HG02943 (cell line): Measurements from ENCODE around the gene RTP2.

ENCODE experiments used
- ATAC-seq: cut with Tn5 transposase; IDR thresholded peaks from one replicate; pipeline ENCODE4 v1.9.1; 2021; ENCODE audit warnings: mild to moderate bottlenecking, low read depth, moderate library complexity; ENCODE audit not compliant: unreplicated experiment

Gene RTP2

GRCh38 chr3:187678726-187679268, 23.6 kb downstream of the RTP2 start:
- ATAC-seq: no peak

GRCh38 chr3:187677604-187678003, 24.8 kb downstream of the RTP2 start:
- ATAC-seq: no peak

- no peak for ATAC-seq
Observed at GRCh38 chr3:187673012-187673411, 29.3 kb downstream of the RTP2 start.

GRCh38 chr3:187669675-187670504, 32.5 kb downstream of the RTP2 start, which contains the start of gene SST:
SST (minus strand) TSS chr3:187670394; CDS start chr3:187670291, 103 bp downstream.
- no peak for ATAC-seq

GRCh38 chr3:187667526-187667925, 34.8 kb downstream of the RTP2 start:
- no peak for ATAC-seq

GRCh38 chr3:187665764-187666402, 36.5 kb downstream of the RTP2 start:
- no peak for ATAC-seq

- no peak for ATAC-seq
Observed at GRCh38 chr3:187665010-187665409, 37.3 kb downstream of the RTP2 start.

GRCh38 chr3:187662848-187663409, 39.4 kb downstream of the RTP2 start:
- no peak for ATAC-seq

- no peak for ATAC-seq
Observed at GRCh38 chr3:187661267-187661666, 41.1 kb downstream of the RTP2 start.

- ATAC-seq: no peak
Observed at GRCh38 chr3:187651282-187651681, 51.1 kb downstream of the RTP2 start.
